PC-9 (cell line): Measurements from ENCODE around the gene C7orf25. TPM values are rescaled to one million over a fixed set of nuclear protein-coding genes. Genes with fewer than 3 reads are reported as not detected.

Source experiments
- BruUV-seq: library from RNA; stranded (reverse); fragments of 400-500 nt; replicated peaks from 2 replicates; lab custom pipeline; 2021; lab: Mats Ljungman, UMichigan
- CTCF ChIA-PET: fragments of 300-600 bp; sonication (Branson Sonifier 250); formaldehyde crosslinking; loops from one replicate; lab custom pipeline; 2022; ENCODE audit warnings: antibody characterized with exemption; lab: Charles Lee
- POLR2A ChIA-PET: fragments of 300-600 bp; sonication (Branson Sonifier 250); formaldehyde crosslinking; loops from one replicate; lab custom pipeline; 2022; ENCODE audit warnings: antibody characterized with exemption; ENCODE audit not compliant: unreplicated experiment; lab: Charles Lee
- DNase-seq, 2 experiments: peaks; one replicate each; pipeline versions ENCODE4 v3.0.0 to v3.0.0-alpha.2; 2015 to 2022; ENCODE audit warnings: mixed read lengths in 1 of 2
- H2AFZ ChIP-seq: fragments of 200-600 bp; sonication (generic); 2 replicates; pipeline ENCODE4 v1.8.1; 2017; ENCODE audit warnings: antibody characterized with exemption
- H3F3A ChIP-seq: fragments of 200-600 bp; sonication (generic); 2 replicates; pipeline ENCODE4 v1.8.1; 2017; ENCODE audit warnings: antibody characterized with exemption, mild to moderate bottlenecking, low read depth; ENCODE audit not compliant: insufficient read depth
- H3K27ac ChIP-seq: fragments of 200-600 bp; sonication (generic); 2 replicates; pipeline ENCODE4 v1.6.1; 2016; ENCODE audit warnings: mixed run types
- H3K27me3 ChIP-seq: fragments of 200-600 bp; sonication (generic); 2 replicates; pipeline ENCODE4 v1.6.1; 2016; ENCODE audit warnings: low read depth, mixed run types; ENCODE audit not compliant: insufficient read depth
- H3K36me3 ChIP-seq: fragments of 200-600 bp; sonication (generic); 2 replicates; pipeline ENCODE4 v1.6.1; 2016; ENCODE audit warnings: low read depth, mixed run types
- H3K4me1 ChIP-seq: fragments of 200-600 bp; sonication (generic); replicated peaks from 2 replicates; pipeline ENCODE4 v1.6.1; 2016; ENCODE audit warnings: mixed run types; ENCODE audit not compliant: insufficient read depth
- H3K4me2 ChIP-seq: fragments of 200-600 bp; sonication (generic); 2 replicates; pipeline ENCODE4 v1.6.1; 2017; ENCODE audit warnings: mixed run types
- H3K4me3 ChIP-seq: fragments of 200-600 bp; sonication (generic); 2 replicates; pipeline ENCODE4 v1.6.1; 2016; ENCODE audit warnings: mixed run types
- H3K79me2 ChIP-seq: fragments of 200-600 bp; sonication (generic); 2 replicates; pipeline ENCODE4 v1.6.1; 2017; ENCODE audit warnings: low read depth, mixed run types
- H3K9me2 ChIP-seq: fragments of 200-600 bp; sonication (generic); 2 replicates; pipeline ENCODE4 v1.8.1; 2017; ENCODE audit warnings: mild to moderate bottlenecking; ENCODE audit not compliant: insufficient read depth
- H3K9me3 ChIP-seq: fragments of 200-600 bp; sonication (generic); 2 replicates; pipeline ENCODE4 v1.8.1; 2016; ENCODE audit warnings: low read depth; ENCODE audit not compliant: insufficient read depth
- H4K20me1 ChIP-seq: fragments of 200-600 bp; sonication (generic); 2 replicates; pipeline ENCODE4 v1.8.1; 2017; ENCODE audit not compliant: insufficient read depth
- EZH2 ChIP-seq: fragments of 200-600 bp; sonication (generic); IDR thresholded peaks from 2 replicates; pipeline ENCODE4 v1.8.0; 2017; ENCODE audit warnings: antibody characterized with exemption, low read depth
- intact Hi-C: fragments of 100-400 bp; cut with micrococcal nuclease; formaldehyde crosslinking; loops from one replicate; pipeline ENCODE4 v1.10.0; 2022; ENCODE audit not compliant: unreplicated experiment
- total RNA-seq: library from RNA; stranded (reverse); gene quantifications from 2 replicates; pipeline ENCODE4 v1.2.3, GENCODE V29; 2021
- TF ChIP-seq, protein P1 (sequence below): fragments of 200-600 bp; sonication (generic); conservative IDR thresholded peaks from 2 replicates; pipeline ENCODE4 v1.6.1; 2017; ENCODE audit warnings: mixed run types, antibody characterized with exemption, mild to moderate bottlenecking, moderate library complexity

The C7orf25 gene
- total RNA-seq, 1 experiment from 2014 or later = 7.3 TPM

DNA sequence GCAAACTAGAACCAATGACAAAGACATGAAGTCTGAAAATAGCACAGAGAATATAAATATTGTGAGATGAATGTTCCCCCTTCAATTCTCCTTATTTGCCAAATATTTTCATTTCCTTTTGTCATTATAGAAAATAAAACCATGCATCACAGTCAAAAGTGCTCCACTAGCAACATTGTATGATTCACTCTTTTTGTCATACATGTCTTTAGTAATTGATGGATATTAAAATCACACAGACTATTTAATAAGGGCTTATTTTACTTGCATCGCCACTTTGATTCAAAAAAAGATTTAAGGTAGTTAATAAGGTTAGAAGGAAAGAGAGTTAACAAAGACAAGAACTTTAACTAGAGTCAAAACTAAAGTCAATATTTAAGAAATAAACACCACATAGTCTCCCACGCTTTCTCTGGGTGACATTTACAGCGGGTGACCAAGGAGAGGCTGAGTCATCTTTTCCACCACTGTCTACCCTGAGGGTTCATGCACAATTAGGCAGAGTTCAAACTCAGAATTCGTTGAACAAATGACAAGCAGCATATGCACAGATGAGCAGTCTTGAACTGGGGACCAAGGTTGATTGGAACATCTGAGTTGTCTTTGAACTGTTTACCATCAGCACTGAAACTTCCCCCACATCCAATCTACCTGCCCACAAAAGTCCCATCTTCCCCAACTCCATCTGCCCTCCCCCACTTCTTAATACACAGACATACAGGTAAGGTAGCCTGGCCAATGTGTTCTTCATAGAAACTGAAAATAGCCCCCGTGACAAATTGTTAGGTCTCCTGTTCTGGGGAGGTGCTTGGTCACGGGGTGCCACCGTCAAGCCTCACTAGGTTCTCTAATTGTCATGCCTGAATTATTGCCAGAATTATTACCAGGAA is 42.5 kb downstream of the C7orf25 start:
- Histone ChIP-seq H3K4me3 (no peak overlapping the region), H3F3A (no peaks in the 10 kb centered on the region), H4K20me1 (no peaks in the 10 kb centered on the region), H3K9me2 (no peaks in the 10 kb centered on the region), H3K4me2 (no peak overlapping the region), H3K4me1 (no peaks in the 10 kb centered on the region), H3K27ac (no peak overlapping the region), H3K79me2 (no peaks in the 10 kb centered on the region), H3K9me3 (no peaks in the 10 kb centered on the region), H3K27me3 (peaks cover 25% of the 10 kb centered on the region), H2AFZ (no peak overlapping the region), H3K36me3 (no peaks in the 10 kb centered on the region)
- no peak for DNase-seq
- TF ChIP-seq, protein P1, sequence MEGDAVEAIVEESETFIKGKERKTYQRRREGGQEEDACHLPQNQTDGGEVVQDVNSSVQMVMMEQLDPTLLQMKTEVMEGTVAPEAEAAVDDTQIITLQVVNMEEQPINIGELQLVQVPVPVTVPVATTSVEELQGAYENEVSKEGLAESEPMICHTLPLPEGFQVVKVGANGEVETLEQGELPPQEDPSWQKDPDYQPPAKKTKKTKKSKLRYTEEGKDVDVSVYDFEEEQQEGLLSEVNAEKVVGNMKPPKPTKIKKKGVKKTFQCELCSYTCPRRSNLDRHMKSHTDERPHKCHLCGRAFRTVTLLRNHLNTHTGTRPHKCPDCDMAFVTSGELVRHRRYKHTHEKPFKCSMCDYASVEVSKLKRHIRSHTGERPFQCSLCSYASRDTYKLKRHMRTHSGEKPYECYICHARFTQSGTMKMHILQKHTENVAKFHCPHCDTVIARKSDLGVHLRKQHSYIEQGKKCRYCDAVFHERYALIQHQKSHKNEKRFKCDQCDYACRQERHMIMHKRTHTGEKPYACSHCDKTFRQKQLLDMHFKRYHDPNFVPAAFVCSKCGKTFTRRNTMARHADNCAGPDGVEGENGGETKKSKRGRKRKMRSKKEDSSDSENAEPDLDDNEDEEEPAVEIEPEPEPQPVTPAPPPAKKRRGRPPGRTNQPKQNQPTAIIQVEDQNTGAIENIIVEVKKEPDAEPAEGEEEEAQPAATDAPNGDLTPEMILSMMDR = no peak
- TF ChIP-seq EZH2 = no peak
- CTCF ChIA-PET = no interaction called here
- POLR2A ChIA-PET = no interaction called here
- intact Hi-C loops = no loop called here
- BruUV-seq = no TSS peak

DNA sequence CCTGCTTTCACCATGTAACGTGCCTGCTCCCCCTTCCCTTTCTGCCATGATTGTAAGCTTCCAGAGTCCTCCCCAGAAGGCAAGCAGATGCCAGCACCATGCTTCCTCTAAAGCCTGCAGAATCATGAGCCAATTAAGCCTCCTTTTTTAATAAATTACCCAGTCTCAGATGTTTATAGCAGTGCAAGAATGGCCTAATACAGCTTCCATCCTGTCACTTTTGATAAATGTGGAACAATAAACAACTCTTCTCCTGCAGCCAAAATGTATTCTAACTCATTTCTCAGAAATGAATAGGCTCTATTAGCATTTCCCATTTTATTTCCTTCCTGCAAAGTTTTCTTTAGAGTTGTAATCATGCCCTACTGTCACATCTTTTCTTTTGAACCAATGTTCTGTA is 43.4 kb downstream of the C7orf25 start:
- H2AFZ ChIP-seq = no peak overlapping the region
- ChIA-PET POLR2A (no interaction called here), CTCF (no interaction called here)
- no peaks in the 10 kb centered on the region for H4K20me1 ChIP-seq
- no peaks in the 10 kb centered on the region for H3K9me2 ChIP-seq
- H3K36me3 ChIP-seq = no peaks in the 10 kb centered on the region
- no peak for DNase-seq
- intact Hi-C loops = no loop called here
- no peak overlapping the region for H3K4me3 ChIP-seq
- BruUV-seq = no TSS peak
- H3K4me1 ChIP-seq = no peaks in the 10 kb centered on the region
- H3K27ac ChIP-seq = no peak overlapping the region
- no peaks in the 10 kb centered on the region for H3K79me2 ChIP-seq
- no peaks in the 10 kb centered on the region for H3F3A ChIP-seq
- H3K27me3 ChIP-seq = peaks cover 34% of the 10 kb centered on the region
- no peak for TF ChIP-seq EZH2
- TF ChIP-seq, protein P1 = no peak
- no peaks in the 10 kb centered on the region for H3K9me3 ChIP-seq
- H3K4me2 ChIP-seq = no peak overlapping the region

Other genes with a start within 250 kb of the C7orf25 start
- gene PSMA2, start 20.1 kb upstream of the C7orf25 start, total RNA-seq = 120 and 175 TPM in 2 replicates
- gene MRPL32, start 20.3 kb upstream of the C7orf25 start, total RNA-seq = 45.5 and 50.6 TPM in 2 replicates
- 0.48 and 2.7 TPM in 2 replicates for gene HECW1, start 200.6 kb upstream of the C7orf25 start, total RNA-seq